Measurements from ENCODE around the gene RPS19BP1.

RPS19BP1 gene

DNA sequence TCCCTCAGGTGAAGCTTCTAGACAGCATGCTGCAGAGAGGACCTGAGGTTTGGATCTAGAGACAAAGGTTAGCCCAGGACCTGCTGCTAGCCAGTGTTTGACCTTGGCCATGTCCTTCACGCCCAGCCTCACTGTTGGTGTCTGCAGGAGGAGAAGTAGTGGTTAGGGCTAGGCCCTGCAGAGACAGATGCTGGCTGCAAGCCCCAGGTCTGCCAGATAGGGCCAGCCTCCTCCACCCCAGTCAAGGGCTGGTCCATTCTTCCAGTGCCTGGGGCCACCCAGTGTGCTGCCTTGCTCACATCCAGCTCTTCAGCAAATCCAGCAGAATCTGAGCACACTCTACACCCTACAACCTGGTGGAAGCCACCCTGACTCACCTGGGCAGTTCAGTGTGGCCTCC, 52.0 kb downstream of the RPS19BP1 start:
- no peak for DNase-seq (ENCODE audit: low read depth)
- H3K4me3 ChIP-seq (ENCODE audit: low read depth, low read length), result no peak overlapping the region
- in situ Hi-C loops (cut with HindIII; ENCODE audit: low sequenced_read_pairs), result loop anchor here (5.0 kb wide), 1 partner anchor 58 kb away; no protein-coding TSS in a partner anchor
- TF ChIP-seq, protein P1, sequence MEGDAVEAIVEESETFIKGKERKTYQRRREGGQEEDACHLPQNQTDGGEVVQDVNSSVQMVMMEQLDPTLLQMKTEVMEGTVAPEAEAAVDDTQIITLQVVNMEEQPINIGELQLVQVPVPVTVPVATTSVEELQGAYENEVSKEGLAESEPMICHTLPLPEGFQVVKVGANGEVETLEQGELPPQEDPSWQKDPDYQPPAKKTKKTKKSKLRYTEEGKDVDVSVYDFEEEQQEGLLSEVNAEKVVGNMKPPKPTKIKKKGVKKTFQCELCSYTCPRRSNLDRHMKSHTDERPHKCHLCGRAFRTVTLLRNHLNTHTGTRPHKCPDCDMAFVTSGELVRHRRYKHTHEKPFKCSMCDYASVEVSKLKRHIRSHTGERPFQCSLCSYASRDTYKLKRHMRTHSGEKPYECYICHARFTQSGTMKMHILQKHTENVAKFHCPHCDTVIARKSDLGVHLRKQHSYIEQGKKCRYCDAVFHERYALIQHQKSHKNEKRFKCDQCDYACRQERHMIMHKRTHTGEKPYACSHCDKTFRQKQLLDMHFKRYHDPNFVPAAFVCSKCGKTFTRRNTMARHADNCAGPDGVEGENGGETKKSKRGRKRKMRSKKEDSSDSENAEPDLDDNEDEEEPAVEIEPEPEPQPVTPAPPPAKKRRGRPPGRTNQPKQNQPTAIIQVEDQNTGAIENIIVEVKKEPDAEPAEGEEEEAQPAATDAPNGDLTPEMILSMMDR (IDR thresholded peaks at IDR 0.05; ENCODE audit: low read depth, low read length, missing control alignments), result no peak

GRCh38 chr22:39479254-39479653, 53.3 kb downstream of the RPS19BP1 start:
- H3K4me3 ChIP-seq (ENCODE audit: low read depth, low read length), result no peak overlapping the region
- in situ Hi-C loops (cut with HindIII; ENCODE audit: low sequenced_read_pairs), result no loop called here
- TF ChIP-seq, protein P1 (IDR thresholded peaks at IDR 0.05; ENCODE audit: low read depth, low read length, missing control alignments), result no peak

More at GRCh38 chr22:39479254-39479653, 53.3 kb downstream of the RPS19BP1 start:
- no peak for DNase-seq (ENCODE audit: low read depth)
